HFFc6 (cell line): ENCODE measurements around the gene BRME1. TPM values are rescaled to one million over a fixed set of nuclear protein-coding genes. Genes with fewer than 3 reads are reported as not detected.

ENCODE experiments used
- DNase-seq: peaks from one replicate; pipeline ENCODE4 v3.0.0-alpha.2; 2018
- H3K27ac Mint-ChIP-seq: 2 replicates; pipeline ENCODE4 v1.8.0; 2020; ENCODE audit warnings: mild to moderate bottlenecking, mixed read lengths
- H3K27me3 Mint-ChIP-seq: 2 replicates; pipeline ENCODE4 v1.8.0; 2021; ENCODE audit warnings: mild to moderate bottlenecking, moderate library complexity, mixed read lengths; ENCODE audit not compliant: insufficient read depth
- H3K36me3 Mint-ChIP-seq: 2 replicates; pipeline ENCODE4 v1.8.0; 2021; ENCODE audit warnings: low read depth, mixed read lengths
- H3K4me1 Mint-ChIP-seq: 2 replicates; pipeline ENCODE4 v1.8.0; 2020; ENCODE audit warnings: low read depth, mixed read lengths
- H3K4me3 Mint-ChIP-seq: 2 replicates; pipeline ENCODE4 v1.8.0; 2020; ENCODE audit warnings: mild to moderate bottlenecking, moderate library complexity, mixed read lengths
- H3K9me3 Mint-ChIP-seq: 2 replicates; pipeline ENCODE4 v1.8.0; 2020; ENCODE audit warnings: mild to moderate bottlenecking, mixed read lengths
- CTCF ChIP-seq: fragments of 200-600 bp; sonication (generic); IDR thresholded peaks from 2 replicates; pipeline ENCODE4 v1.5.0; 2021; ENCODE audit warnings: antibody characterized with exemption, mild to moderate bottlenecking
- microRNA-seq: library from miRNA; unstranded; fragments of <30 nt; microRNA quantifications from one replicate; pipeline ENCODE4, GENCODE V29; 2019
- total RNA-seq, 6 experiments: library from RNA; stranded (reverse); fragmentation: NEBNext Ultra II Directional; extraction: Animal tissue kit (Norgen Biotek cat#: 25700); gene quantifications; 2 replicates in 1 of 6; 3 replicates in 5 of 6; pipeline ENCODE4 v1.2.3, GENCODE V29; 2021

The BRME1 gene
- total RNA-seq, 6 experiments from 2014 or later, result 0.37 to 0.67 (median 0.55) TPM

DNA sequence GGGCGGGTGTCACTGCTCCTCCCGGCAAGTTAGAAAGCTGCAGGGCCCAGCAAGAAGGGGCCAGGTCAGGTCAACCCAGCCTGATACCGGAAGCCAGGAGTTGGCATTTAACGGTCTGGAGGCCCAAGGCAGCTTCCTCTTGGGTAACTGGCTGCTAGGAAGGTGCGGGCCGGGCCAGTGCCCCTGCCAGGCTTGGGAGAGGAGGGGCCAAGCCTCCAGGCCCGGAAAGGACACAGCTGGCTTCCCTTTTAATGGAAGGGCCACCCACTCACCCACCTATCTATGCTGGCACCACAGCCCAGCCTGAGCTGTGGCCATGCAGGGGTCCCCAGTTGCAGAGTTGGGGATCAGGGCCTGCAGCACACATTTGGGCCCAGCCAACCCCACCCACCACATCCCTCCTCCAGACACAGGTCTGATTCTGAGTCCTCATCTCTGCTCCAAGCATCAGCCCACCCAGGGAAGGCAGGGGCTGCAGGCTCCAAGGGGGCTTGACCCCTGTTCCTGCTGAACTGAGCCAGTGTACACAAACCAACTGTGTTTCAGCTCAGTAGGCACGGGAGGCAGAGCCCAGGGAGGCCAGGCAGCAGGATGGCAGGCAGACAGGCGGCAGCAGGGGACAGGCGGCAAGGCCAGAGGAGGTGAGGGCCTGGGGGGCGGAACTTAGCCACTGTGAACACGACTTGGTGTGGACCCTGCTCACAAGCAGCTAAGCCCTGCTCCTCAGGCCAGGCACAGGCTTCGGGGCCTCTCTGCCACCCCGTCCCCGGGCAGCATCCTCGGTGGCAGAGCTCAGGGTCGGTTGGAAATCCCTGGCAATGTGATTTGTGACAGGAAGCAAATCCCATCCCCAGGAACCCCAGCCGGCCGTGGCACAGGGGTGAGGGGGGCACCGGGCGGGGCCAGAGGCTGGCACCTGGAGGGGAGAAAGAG, 69.9 kb downstream of the BRME1 start:
- Mint-ChIP-seq H3K27ac (peak overlapping the region; percentile 100), H3K36me3 (peaks cover 71% of the 10 kb centered on the region), H3K4me1 (peaks cover 73% of the 10 kb centered on the region), H3K9me3 (peaks cover 94% of the 10 kb centered on the region), H3K27me3 (peaks cover 100% of the 10 kb centered on the region), H3K4me3 (peak overlapping the region; percentile 99)
- peak; percentile 43 for DNase-seq
- TF ChIP-seq CTCF, result no peak

DNA sequence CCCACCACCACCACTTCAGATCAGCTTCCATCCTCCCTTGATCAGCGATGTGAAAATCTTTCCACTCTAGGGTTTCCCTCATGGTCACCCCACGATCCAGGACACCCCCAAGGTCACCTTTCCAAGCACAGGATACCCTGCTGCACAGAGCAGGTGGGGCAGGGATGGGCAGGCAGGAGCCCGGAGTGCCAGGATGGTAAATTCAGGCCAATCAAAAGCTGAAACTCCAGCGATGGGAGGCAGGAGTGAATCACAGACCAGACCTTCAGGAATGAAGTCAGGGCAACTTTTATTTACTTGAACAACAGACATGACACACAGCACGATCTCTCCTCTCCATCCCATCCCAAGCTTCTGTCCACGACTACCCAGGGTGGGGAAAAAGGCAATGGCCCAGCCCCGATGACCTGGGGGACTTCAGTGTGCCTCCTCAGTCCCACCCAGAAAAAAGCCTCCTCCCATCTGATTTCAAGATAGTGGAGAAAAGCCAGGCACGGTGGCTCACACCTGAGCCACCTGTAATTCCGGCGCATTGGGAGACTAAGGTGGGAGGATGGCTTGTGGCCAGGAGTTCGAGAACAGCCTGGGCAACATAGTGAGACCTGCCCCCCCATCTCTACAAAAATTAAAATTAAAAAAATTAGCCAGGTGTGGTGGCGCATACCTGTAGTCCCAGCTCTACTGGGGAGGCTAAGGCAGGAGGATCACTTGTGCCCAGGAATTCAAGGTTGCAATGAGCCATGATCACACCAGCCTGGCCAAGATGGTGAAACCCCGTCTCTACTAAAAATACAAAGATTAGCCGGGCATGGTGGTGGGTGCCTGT, 71.5 kb downstream of the BRME1 start:
- Mint-ChIP-seq H3K9me3 (peaks cover 98% of the 10 kb centered on the region), H3K4me3 (peak overlapping the region; percentile 99), H3K27ac (peak overlapping the region; percentile 100), H3K36me3 (peaks cover 69% of the 10 kb centered on the region), H3K27me3 (peaks cover 100% of the 10 kb centered on the region), H3K4me1 (peaks cover 64% of the 10 kb centered on the region)
- TF ChIP-seq CTCF, result no peak
- peak; percentile 81 for DNase-seq

GRCh38 chr19:13833330-13834243, 72.3 kb downstream of the BRME1 start:
- Mint-ChIP-seq H3K9me3 (peaks cover 93% of the 10 kb centered on the region), H3K36me3 (peaks cover 68% of the 10 kb centered on the region), H3K4me1 (peaks cover 58% of the 10 kb centered on the region), H3K27ac (peak overlapping the region; percentile 100), H3K27me3 (peaks cover 100% of the 10 kb centered on the region), H3K4me3 (peak overlapping the region; percentile 99)
- peak; percentile 88 for DNase-seq
- peak; percentile 76 for TF ChIP-seq CTCF

Small RNA genes within 50 kb of the gene (microRNA-seq; reads per million reads assigned to microRNA genes)
- gene MIR181C (282 reads per million, percentile 62 among the genes with 10 or more reads in this experiment), gene MIR181D (391 reads per million, percentile 65 among the genes with 10 or more reads in this experiment)

Other genes with a start within 250 kb of the BRME1 start
- gene MRI1, start 141.6 kb downstream of the BRME1 start, total RNA-seq, result 10 to 100 TPM; 31.3 to 34.7 (median 31.8) TPM
- 100 to 1,000 TPM; 123 to 204 (median 172) TPM for gene C19orf53, start 131.7 kb downstream of the BRME1 start, total RNA-seq
- gene ZSWIM4, start 110.7 kb downstream of the BRME1 start, total RNA-seq, result 1 to 10 TPM; 5.0 to 6.0 (median 5.2) TPM
- 1 to 10 TPM in 5 of 6 experiments, under 1 TPM in 1; 0.91 to 1.7 (median 1.4) TPM for gene NANOS3, start 29.0 kb downstream of the BRME1 start, total RNA-seq
- gene CC2D1A, start 84 bp upstream of the BRME1 start, total RNA-seq, result 10 to 100 TPM; 22.9 to 28.3 (median 25.5) TPM
- 10 to 100 TPM; 10.1 to 13.7 (median 12.2) TPM for gene PODNL1, start 32.3 kb upstream of the BRME1 start, total RNA-seq
- gene DCAF15, start 46.4 kb upstream of the BRME1 start, total RNA-seq, result 10 to 100 TPM; 19.9 to 29.0 (median 26.5) TPM
- 10 to 100 TPM; 11.6 to 13.0 (median 12.2) TPM for gene RFX1, start 100.2 kb upstream of the BRME1 start, total RNA-seq
- gene RLN3, start 122.0 kb upstream of the BRME1 start, total RNA-seq, result not detected
- gene IL27RA, start 125.6 kb upstream of the BRME1 start, total RNA-seq, result 1 to 10 TPM; 4.7 to 6.1 (median 5.1) TPM
- gene PALM3, start 156.0 kb upstream of the BRME1 start, total RNA-seq, result 1 to 10 TPM; 1.2 to 4.0 (median 2.8) TPM
- gene MISP3, start 166.7 kb upstream of the BRME1 start, total RNA-seq, result 1 to 10 TPM in 2 of 6 experiments, under 1 TPM in 4; 0.62 to 1.2 (median 0.88) TPM
- gene C19orf67, start 179.7 kb upstream of the BRME1 start, total RNA-seq, result not detected
- 10 to 100 TPM; 33.0 to 48.6 (median 35.9) TPM for gene SAMD1, start 184.6 kb upstream of the BRME1 start, total RNA-seq
- gene PRKACA, start 211.6 kb upstream of the BRME1 start, total RNA-seq, result 100 to 1,000 TPM; 137 to 170 (median 149) TPM
- 10 to 100 TPM; 11.0 to 22.8 (median 18.6) TPM for gene ASF1B, start 230.5 kb upstream of the BRME1 start, total RNA-seq